Measurements from ENCODE around the gene FNDC3B. TPM values are rescaled to one million over a fixed set of nuclear protein-coding genes. Genes with fewer than 3 reads are reported as not detected.

The FNDC3B gene
- total RNA-seq, 1 experiment from 2014 or later, result 173 TPM

- intact Hi-C loops (cut with micrococcal nuclease; ENCODE audit: unreplicated experiment) (no loop called here), in situ Hi-C loops (cut with HindIII; ENCODE audit: low pct_unique_long_range_greater_than_20kb, low sequenced_read_pairs) (no loop called here)
- no TSS peak for BruUV-seq (replicated peaks)
These were observed 266.2 kb downstream of the FNDC3B start for GRCh38 chr3:172305552-172305951.

GRCh38 chr3:172305974-172306373 lies 266.6 kb downstream of the FNDC3B start:
- Histone ChIP-seq H3K9me3 (ENCODE audit: control insufficient read depth, insufficient read depth, low read depth, low read length) (no peaks in the 10 kb centered on the region), H3K36me3 (ENCODE audit: control insufficient read depth, insufficient read depth, low read length) (peaks cover 52% of the 10 kb centered on the region), H3K4me3 (ENCODE audit: low read depth in 2 of 2, low read length in 2 of 2) (no peak overlapping the region), H3K27ac (ENCODE audit: low read length) (no peak overlapping the region), H3K4me1 (ENCODE audit: control insufficient read depth, insufficient read depth, low read length) (no peaks in the 10 kb centered on the region), H3K27me3 (ENCODE audit: control insufficient read depth, insufficient read depth, low read length) (no peaks in the 10 kb centered on the region)
- in situ Hi-C loops (cut with HindIII; ENCODE audit: low pct_unique_long_range_greater_than_20kb, low sequenced_read_pairs) (no loop called here), intact Hi-C loops (cut with micrococcal nuclease; ENCODE audit: unreplicated experiment) (no loop called here)
- DNase-seq (ENCODE audit: low read depth, low spot score), result no peak
- no peak for TF ChIP-seq CTCF (IDR thresholded peaks at IDR 0.05)
- no peak for TF ChIP-seq REST (IDR thresholded peaks at IDR 0.05; ENCODE audit: insufficient read depth in 1 of 2, low read depth in 2 of 2, low read length in 1 of 2)
- no peak for TF ChIP-seq TCF7L2 (IDR thresholded peaks at IDR 0.05; ENCODE audit: low read depth, low read length)
- TF ChIP-seq SIN3A (IDR thresholded peaks at IDR 0.05; ENCODE audit: borderline replicate concordance, insufficient read depth, low read depth, low read length), result no peak
- no peak for TF ChIP-seq POLR2AphosphoS5 (IDR thresholded peaks at IDR 0.05; ENCODE audit: low read depth, low read length)
- no peak for ATAC-seq
- no TSS peak for BruUV-seq (replicated peaks)
- POLR2A ChIA-PET, result no interaction called here
- CTCF ChIA-PET, result no interaction called here

More at GRCh38 chr3:172305552-172305951, 266.2 kb downstream of the FNDC3B start:
- Histone ChIP-seq H3K4me1 (ENCODE audit: control insufficient read depth, insufficient read depth, low read length) (no peaks in the 10 kb centered on the region), H3K9me3 (ENCODE audit: control insufficient read depth, insufficient read depth, low read depth, low read length) (no peaks in the 10 kb centered on the region), H3K27me3 (ENCODE audit: control insufficient read depth, insufficient read depth, low read length) (no peaks in the 10 kb centered on the region), H3K36me3 (ENCODE audit: control insufficient read depth, insufficient read depth, low read length) (peaks cover 52% of the 10 kb centered on the region), H3K4me3 (ENCODE audit: low read depth in 2 of 2, low read length in 2 of 2) (no peak overlapping the region), H3K27ac (ENCODE audit: low read length) (no peak overlapping the region)
- ChIA-PET POLR2A (no interaction called here), CTCF (no interaction called here)
- TF ChIP-seq POLR2AphosphoS5 (IDR thresholded peaks at IDR 0.05; ENCODE audit: low read depth, low read length), result no peak
- TF ChIP-seq SIN3A (IDR thresholded peaks at IDR 0.05; ENCODE audit: borderline replicate concordance, insufficient read depth, low read depth, low read length), result no peak
- TF ChIP-seq TCF7L2 (IDR thresholded peaks at IDR 0.05; ENCODE audit: low read depth, low read length), result no peak
- no peak for TF ChIP-seq CTCF (IDR thresholded peaks at IDR 0.05)
- TF ChIP-seq REST (IDR thresholded peaks at IDR 0.05; ENCODE audit: insufficient read depth in 1 of 2, low read depth in 2 of 2, low read length in 1 of 2), result no peak
- DNase-seq (ENCODE audit: low read depth, low spot score) (no peak), ATAC-seq (no peak)
